ENCODE results near the gene LRRC75B. TPM values are rescaled to one million over a fixed set of nuclear protein-coding genes. Genes with fewer than 3 reads are reported as not detected.
A peak's percentile ranks its signal among the peaks of the same experiment; 100 is the strongest.
"Not testable (repeated sequence)": the region's sequence is repeated elsewhere in the genome, so short reads cannot be mapped to it uniquely, and the experiment has no call there.

The LRRC75B gene
- total RNA-seq, 1 donor from 2014 or later = 6.2 TPM

DNA sequence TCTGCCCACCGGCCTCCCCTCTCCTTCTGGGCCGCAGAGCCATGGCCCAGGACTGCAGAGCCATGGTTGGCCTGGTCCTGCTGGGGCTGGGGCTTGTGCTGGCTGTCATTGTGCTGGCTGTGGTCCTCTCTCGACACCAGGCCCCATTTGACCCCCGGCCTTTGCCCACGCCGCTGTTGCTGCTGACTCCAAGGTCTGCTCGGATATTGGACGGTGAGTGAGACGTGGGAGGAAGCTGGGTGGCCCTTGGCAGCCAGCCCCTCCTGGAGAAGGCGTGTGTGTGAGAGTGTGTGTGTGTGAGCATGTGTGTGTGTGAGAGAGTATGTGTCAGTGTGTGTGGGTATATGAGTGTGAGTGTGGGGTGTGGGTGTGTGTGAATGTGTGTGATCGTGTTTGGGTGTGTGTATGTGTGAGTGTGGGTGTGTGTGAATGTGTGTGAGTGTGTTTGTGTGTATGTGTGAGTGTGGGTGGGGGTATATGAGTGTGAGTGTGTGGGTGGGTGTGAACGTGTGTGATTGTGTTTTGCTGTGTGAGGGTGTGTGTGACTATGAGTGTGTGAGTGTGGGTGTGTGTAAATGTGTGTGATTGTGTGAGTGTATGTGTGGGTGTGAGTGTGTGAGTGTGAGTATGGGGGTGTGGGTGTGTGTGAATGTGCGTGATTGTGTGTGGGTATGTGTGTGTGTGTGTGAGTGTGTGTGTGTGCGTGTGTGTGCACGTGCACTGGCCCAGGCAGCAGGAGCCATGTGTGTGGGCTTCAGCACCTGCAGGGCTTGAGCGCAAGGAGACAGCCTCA is 40.6 kb upstream of the LRRC75B start:
- not testable (repeated sequence) for H3K9ac ChIP-seq (ENCODE audit: low read length); H3K27ac Mint-ChIP-seq (ENCODE audit: unreplicated experiment); H3K4me1 ChIP-seq (ENCODE audit: insufficient read depth, low read length); H3K27me3 ChIP-seq (ENCODE audit: insufficient read depth, low read length); H3K27me3 Mint-ChIP-seq (ENCODE audit: low read depth, unreplicated experiment); H2AFZ ChIP-seq (ENCODE audit: low read depth, low read length); H3K4me3 Mint-ChIP-seq (ENCODE audit: unreplicated experiment); FAIRE-seq; H3K4me2 ChIP-seq (ENCODE audit: low read length); H3K27ac ChIP-seq (ENCODE audit: low read depth, low read length); H4K20me1 ChIP-seq (ENCODE audit: insufficient read depth, low read length); H3K9me3 Mint-ChIP-seq (ENCODE audit: unreplicated experiment); H3K79me2 ChIP-seq (ENCODE audit: insufficient read depth, low read length); H3K9me3 ChIP-seq (ENCODE audit: insufficient read depth, low read depth, low read length); H3K36me3 ChIP-seq (ENCODE audit: insufficient read depth, low read length); H3K36me3 Mint-ChIP-seq (ENCODE audit: low read depth, unreplicated experiment); H3K4me3 ChIP-seq (ENCODE audit: insufficient read depth, low read depth, low read length)
- peaks cover 24% of the 10 kb centered on the region for H3K4me1 Mint-ChIP-seq (ENCODE audit: low read depth, unreplicated experiment)
- peak; percentile 10 for DNase-seq (ENCODE audit: low read depth)

DNA sequence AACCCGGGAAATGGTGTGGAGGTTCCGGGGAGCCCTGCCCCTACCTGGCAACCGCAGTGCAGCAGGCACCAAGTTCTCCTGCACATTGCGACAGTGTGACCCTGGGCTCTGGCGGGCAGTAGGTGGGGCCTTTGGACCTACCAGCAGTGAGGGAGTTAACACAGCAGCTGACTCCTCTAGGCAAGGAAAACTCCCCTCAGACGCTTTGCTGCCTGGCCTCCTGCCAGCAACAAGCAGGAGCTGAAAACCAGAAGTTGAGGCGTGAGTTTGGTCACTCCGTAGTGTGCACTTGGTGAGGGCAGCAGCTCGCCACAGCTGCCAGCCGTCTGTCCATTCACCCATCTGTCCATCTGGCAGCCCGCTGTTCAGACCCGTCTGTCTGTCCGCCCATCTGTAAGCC is 39.8 kb upstream of the LRRC75B start:
- FAIRE-seq; H3K27me3 Mint-ChIP-seq (ENCODE audit: low read depth, unreplicated experiment); H3K27ac ChIP-seq (ENCODE audit: low read depth, low read length); H3K27ac Mint-ChIP-seq (ENCODE audit: unreplicated experiment); H3K27me3 ChIP-seq (ENCODE audit: insufficient read depth, low read length); H3K9ac ChIP-seq (ENCODE audit: low read length); H3K4me1 ChIP-seq (ENCODE audit: insufficient read depth, low read length); H3K4me3 Mint-ChIP-seq (ENCODE audit: unreplicated experiment); H3K36me3 Mint-ChIP-seq (ENCODE audit: low read depth, unreplicated experiment); H3K4me2 ChIP-seq (ENCODE audit: low read length); H3K79me2 ChIP-seq (ENCODE audit: insufficient read depth, low read length); H4K20me1 ChIP-seq (ENCODE audit: insufficient read depth, low read length); H3K4me3 ChIP-seq (ENCODE audit: insufficient read depth, low read depth, low read length); H2AFZ ChIP-seq (ENCODE audit: low read depth, low read length); H3K36me3 ChIP-seq (ENCODE audit: insufficient read depth, low read length); H3K9me3 ChIP-seq (ENCODE audit: insufficient read depth, low read depth, low read length); H3K9me3 Mint-ChIP-seq (ENCODE audit: unreplicated experiment): not testable (repeated sequence)
- peaks cover 24% of the 10 kb centered on the region for H3K4me1 Mint-ChIP-seq (ENCODE audit: low read depth, unreplicated experiment)
- DNase-seq (ENCODE audit: low read depth) = peak; percentile 4

DNA sequence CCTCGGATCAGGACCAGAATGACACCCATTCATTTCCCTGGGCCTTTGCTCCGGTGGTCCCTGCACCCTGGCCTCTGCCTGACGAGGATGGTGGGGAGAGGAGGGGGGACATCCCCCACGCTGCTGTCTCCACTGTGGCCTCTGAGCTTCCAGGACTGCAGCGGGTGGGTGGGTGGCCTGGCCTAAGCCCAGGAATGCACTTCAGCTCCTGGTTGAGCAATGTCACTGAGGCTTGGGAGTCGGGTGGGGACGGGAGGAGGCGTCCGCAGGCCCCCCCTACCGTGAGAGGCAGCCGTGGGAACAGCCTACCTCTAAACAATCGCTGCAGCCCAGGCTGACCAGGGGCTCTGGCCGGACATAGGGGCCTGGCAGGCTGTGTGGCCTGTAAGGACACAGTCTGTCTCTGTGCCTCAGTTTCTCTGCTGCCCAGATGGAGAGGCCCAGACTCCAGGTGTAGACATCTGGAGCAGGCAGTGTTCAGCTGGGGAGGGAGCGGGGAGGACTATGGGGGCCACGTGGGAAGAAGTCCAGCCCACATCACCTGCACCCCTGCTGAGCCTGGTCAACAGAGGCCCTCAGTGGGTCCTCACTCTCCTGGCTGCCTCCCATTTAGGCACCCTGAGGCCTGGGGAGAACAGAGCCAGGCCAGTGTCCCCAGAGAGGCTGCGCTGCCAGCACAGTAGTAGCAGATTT is 38.7 kb upstream of the LRRC75B start:
- Mint-ChIP-seq H3K27ac (ENCODE audit: unreplicated experiment) (peak overlapping the region; percentile 4), H3K4me1 (ENCODE audit: low read depth, unreplicated experiment) (peaks cover 24% of the 10 kb centered on the region)
- not testable (repeated sequence) for H3K27me3 Mint-ChIP-seq (ENCODE audit: low read depth, unreplicated experiment); H3K27ac ChIP-seq (ENCODE audit: low read depth, low read length); H4K20me1 ChIP-seq (ENCODE audit: insufficient read depth, low read length); H2AFZ ChIP-seq (ENCODE audit: low read depth, low read length); H3K4me3 ChIP-seq (ENCODE audit: insufficient read depth, low read depth, low read length); H3K79me2 ChIP-seq (ENCODE audit: insufficient read depth, low read length); H3K9me3 Mint-ChIP-seq (ENCODE audit: unreplicated experiment); H3K4me3 Mint-ChIP-seq (ENCODE audit: unreplicated experiment); H3K4me2 ChIP-seq (ENCODE audit: low read length); H3K4me1 ChIP-seq (ENCODE audit: insufficient read depth, low read length); H3K9me3 ChIP-seq (ENCODE audit: insufficient read depth, low read depth, low read length); DNase-seq (ENCODE audit: low read depth); H3K36me3 Mint-ChIP-seq (ENCODE audit: low read depth, unreplicated experiment); H3K27me3 ChIP-seq (ENCODE audit: insufficient read depth, low read length); H3K9ac ChIP-seq (ENCODE audit: low read length); H3K36me3 ChIP-seq (ENCODE audit: insufficient read depth, low read length); FAIRE-seq

DNA sequence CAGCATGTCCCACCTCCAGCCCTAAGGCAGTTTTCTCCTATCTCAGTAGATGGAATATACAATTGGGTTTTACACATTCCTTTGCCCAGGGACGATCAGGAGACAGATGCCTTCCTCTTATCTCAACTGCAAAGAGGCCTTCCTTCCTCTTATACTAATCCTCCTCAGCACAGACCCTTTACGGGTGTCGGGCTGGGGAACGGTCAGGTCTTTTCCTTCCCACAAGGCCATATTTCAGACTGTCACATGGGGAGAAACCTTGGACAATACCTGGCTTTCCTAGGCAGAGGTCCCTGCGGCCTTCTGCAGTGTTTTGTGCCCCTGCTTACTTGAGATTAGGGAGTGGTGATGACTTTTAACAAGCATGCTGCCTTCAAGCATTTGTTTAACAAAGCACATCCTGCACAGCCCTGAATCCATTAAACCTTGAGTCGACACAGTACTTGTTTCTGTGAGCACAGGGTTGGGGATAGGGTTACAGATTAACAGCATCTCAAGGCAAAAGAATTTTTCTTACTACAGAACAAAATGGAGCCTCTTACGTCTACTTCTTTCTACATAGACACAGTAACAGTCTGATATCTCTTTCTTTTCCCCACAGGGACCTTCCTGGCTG is 38.0 kb upstream of the LRRC75B start:
- H3K9me3 ChIP-seq (ENCODE audit: insufficient read depth, low read depth, low read length); H3K9me3 Mint-ChIP-seq (ENCODE audit: unreplicated experiment); H3K4me3 ChIP-seq (ENCODE audit: insufficient read depth, low read depth, low read length); H3K4me3 Mint-ChIP-seq (ENCODE audit: unreplicated experiment); H3K4me2 ChIP-seq (ENCODE audit: low read length); H3K27ac ChIP-seq (ENCODE audit: low read depth, low read length); H3K36me3 ChIP-seq (ENCODE audit: insufficient read depth, low read length); H3K27me3 Mint-ChIP-seq (ENCODE audit: low read depth, unreplicated experiment); H2AFZ ChIP-seq (ENCODE audit: low read depth, low read length); H3K36me3 Mint-ChIP-seq (ENCODE audit: low read depth, unreplicated experiment); FAIRE-seq; H3K4me1 ChIP-seq (ENCODE audit: insufficient read depth, low read length); DNase-seq (ENCODE audit: low read depth); H3K27me3 ChIP-seq (ENCODE audit: insufficient read depth, low read length); H4K20me1 ChIP-seq (ENCODE audit: insufficient read depth, low read length); H3K9ac ChIP-seq (ENCODE audit: low read length); H3K79me2 ChIP-seq (ENCODE audit: insufficient read depth, low read length): not testable (repeated sequence)
- Mint-ChIP-seq H3K27ac (ENCODE audit: unreplicated experiment) (peak overlapping the region; percentile 4), H3K4me1 (ENCODE audit: low read depth, unreplicated experiment) (peaks cover 24% of the 10 kb centered on the region)

DNA sequence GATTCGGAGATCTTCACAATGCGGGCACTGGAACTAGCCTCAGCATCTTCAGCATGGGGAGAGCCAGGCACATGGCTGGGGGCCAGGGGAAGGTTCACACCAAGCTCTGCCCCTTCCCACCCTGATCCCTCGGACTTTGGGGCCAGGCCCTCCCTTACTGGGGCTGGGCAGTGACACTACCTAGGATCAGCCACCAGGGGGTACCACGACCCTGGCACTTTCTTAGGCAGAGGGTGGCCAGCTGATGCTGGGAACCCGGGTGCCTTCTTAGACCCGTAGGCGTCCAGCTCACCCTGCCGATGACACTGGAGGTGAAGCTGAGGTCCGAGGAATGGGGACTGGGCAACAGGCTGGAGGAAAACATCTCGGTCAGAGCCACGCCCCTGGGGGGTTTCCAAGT is 36.2 kb upstream of the LRRC75B start:
- DNase-seq (ENCODE audit: low read depth); H3K36me3 ChIP-seq (ENCODE audit: insufficient read depth, low read length); H3K9me3 ChIP-seq (ENCODE audit: insufficient read depth, low read depth, low read length); H3K79me2 ChIP-seq (ENCODE audit: insufficient read depth, low read length); H3K27me3 ChIP-seq (ENCODE audit: insufficient read depth, low read length); H2AFZ ChIP-seq (ENCODE audit: low read depth, low read length); H3K27ac Mint-ChIP-seq (ENCODE audit: unreplicated experiment); H3K9ac ChIP-seq (ENCODE audit: low read length); H3K4me3 Mint-ChIP-seq (ENCODE audit: unreplicated experiment); H3K4me3 ChIP-seq (ENCODE audit: insufficient read depth, low read depth, low read length); H3K9me3 Mint-ChIP-seq (ENCODE audit: unreplicated experiment); H3K27me3 Mint-ChIP-seq (ENCODE audit: low read depth, unreplicated experiment); H3K4me2 ChIP-seq (ENCODE audit: low read length); FAIRE-seq; H3K36me3 Mint-ChIP-seq (ENCODE audit: low read depth, unreplicated experiment); H4K20me1 ChIP-seq (ENCODE audit: insufficient read depth, low read length); H3K27ac ChIP-seq (ENCODE audit: low read depth, low read length); H3K4me1 ChIP-seq (ENCODE audit: insufficient read depth, low read length): not testable (repeated sequence)
- H3K4me1 Mint-ChIP-seq (ENCODE audit: low read depth, unreplicated experiment) = peaks cover 17% of the 10 kb centered on the region

DNA sequence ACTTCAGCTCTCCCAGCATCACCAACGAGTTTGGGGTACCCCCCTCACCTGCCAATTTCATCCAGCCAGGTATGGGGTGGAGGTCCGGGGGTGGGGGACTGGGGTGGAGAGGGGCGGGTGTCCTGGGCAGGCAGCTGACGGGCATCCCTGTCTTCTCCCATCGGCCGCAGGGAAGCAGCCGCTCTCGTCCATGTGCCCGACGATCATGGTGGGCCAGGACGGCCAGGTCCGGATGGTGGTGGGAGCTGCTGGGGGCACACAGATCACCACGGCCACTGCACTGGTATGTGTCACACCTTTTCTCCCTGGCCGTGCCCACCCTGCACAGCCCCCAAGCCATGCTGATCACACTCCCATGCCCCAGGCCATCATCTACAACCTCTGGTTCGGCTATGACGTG is 35.0 kb upstream of the LRRC75B start:
- not testable (repeated sequence) for H3K36me3 ChIP-seq (ENCODE audit: insufficient read depth, low read length); H3K36me3 Mint-ChIP-seq (ENCODE audit: low read depth, unreplicated experiment); H3K9ac ChIP-seq (ENCODE audit: low read length); H3K27ac Mint-ChIP-seq (ENCODE audit: unreplicated experiment); DNase-seq (ENCODE audit: low read depth); H3K27ac ChIP-seq (ENCODE audit: low read depth, low read length); H3K9me3 Mint-ChIP-seq (ENCODE audit: unreplicated experiment); H2AFZ ChIP-seq (ENCODE audit: low read depth, low read length); H3K4me3 ChIP-seq (ENCODE audit: insufficient read depth, low read depth, low read length); H3K27me3 Mint-ChIP-seq (ENCODE audit: low read depth, unreplicated experiment); H4K20me1 ChIP-seq (ENCODE audit: insufficient read depth, low read length); H3K4me2 ChIP-seq (ENCODE audit: low read length); H3K4me1 ChIP-seq (ENCODE audit: insufficient read depth, low read length); H3K9me3 ChIP-seq (ENCODE audit: insufficient read depth, low read depth, low read length); FAIRE-seq; H3K79me2 ChIP-seq (ENCODE audit: insufficient read depth, low read length); H3K27me3 ChIP-seq (ENCODE audit: insufficient read depth, low read length); H3K4me3 Mint-ChIP-seq (ENCODE audit: unreplicated experiment)
- peaks cover 11% of the 10 kb centered on the region for H3K4me1 Mint-ChIP-seq (ENCODE audit: low read depth, unreplicated experiment)

All from astrocyte (in vitro differentiated cells and primary cell).